ENCODE measurements around the gene ELP4.
"Not testable (repeated sequence)": the region's sequence is repeated elsewhere in the genome, so short reads cannot be mapped to it uniquely, and the experiment has no call there.

Gene ELP4

DNA sequence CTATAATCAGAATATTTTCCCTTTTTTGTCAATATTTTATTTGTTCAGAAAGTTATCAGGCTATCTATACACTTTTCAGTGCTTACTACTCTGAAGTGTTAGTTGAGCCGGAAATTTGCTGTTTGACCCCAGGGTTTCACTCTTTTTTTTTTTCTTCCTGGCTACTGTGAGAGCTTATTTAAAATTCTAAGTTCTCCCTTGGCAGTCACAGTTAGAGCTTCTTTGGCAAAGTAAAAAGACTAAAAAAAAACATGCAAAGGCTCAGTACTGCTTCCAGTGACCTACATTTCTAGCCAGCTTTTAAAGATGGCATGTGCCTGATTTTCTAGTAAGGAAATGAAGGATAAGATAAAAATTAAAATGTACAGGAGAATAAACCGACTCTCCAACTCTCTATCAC, 48.4 kb downstream of the ELP4 start:
- TF ChIP-seq, protein P1, sequence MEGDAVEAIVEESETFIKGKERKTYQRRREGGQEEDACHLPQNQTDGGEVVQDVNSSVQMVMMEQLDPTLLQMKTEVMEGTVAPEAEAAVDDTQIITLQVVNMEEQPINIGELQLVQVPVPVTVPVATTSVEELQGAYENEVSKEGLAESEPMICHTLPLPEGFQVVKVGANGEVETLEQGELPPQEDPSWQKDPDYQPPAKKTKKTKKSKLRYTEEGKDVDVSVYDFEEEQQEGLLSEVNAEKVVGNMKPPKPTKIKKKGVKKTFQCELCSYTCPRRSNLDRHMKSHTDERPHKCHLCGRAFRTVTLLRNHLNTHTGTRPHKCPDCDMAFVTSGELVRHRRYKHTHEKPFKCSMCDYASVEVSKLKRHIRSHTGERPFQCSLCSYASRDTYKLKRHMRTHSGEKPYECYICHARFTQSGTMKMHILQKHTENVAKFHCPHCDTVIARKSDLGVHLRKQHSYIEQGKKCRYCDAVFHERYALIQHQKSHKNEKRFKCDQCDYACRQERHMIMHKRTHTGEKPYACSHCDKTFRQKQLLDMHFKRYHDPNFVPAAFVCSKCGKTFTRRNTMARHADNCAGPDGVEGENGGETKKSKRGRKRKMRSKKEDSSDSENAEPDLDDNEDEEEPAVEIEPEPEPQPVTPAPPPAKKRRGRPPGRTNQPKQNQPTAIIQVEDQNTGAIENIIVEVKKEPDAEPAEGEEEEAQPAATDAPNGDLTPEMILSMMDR (conservative IDR thresholded peaks at IDR 0.05): no peak
- TF ChIP-seq ZFX (IDR thresholded peaks at IDR 0.05): no peak
- H3K27ac ChIP-seq: no peak overlapping the region

DNA sequence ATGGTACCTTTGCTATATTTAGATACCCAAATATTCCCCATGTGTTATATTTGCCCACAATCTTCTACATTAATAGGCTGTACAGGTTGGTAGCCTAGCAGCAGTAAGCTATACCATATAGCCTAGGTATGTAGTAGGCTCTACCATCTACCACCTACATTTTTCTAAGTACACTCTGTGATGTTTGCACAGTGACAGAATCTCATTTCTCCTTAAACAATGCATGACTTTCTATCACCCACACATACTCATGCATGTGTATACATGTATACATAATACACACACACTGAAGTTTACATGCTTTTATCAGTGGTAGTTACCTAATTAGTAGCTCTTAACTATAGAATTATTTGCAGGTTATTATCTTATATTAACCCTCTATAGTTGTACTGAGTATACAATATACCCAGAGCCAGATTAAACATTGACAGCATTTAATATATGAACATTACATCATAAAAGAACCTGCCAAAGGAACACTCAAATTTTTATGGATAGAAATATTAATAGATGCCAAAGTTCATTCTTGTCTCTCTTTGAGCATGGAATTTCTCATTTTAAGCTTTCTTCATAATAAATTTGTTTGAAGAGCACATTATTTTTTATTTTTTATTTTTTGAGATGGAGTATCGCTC, 51.4 kb downstream of the ELP4 start:
- TF ChIP-seq, protein P1 (conservative IDR thresholded peaks at IDR 0.05): no peak
- no peak for TF ChIP-seq ZFX (IDR thresholded peaks at IDR 0.05)
- H3K27ac ChIP-seq: no peak overlapping the region

- H3K27ac ChIP-seq: not testable (repeated sequence)
Measured at GRCh38 chr11:31564517-31564916, 55.0 kb downstream of the ELP4 start.

DNA sequence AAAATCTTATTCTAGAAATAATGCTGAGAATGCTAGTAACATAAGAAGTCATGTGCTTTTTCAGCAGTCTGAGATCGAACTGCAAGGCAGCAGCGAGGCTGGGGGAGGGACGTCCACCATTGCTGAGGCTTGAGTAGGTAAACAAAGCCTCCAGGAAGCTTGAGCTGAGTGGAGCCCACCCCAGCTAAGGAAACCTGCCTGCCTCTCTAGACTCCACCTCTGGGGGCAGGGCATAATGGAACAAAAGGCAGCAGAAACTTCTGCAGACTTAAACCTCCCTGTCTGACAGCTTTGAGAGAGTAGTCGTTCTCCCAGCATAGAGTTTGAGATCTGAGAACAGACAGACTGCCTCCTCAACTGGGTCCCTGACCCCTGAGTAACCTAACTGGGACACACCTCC, 64.6 kb downstream of the ELP4 start:
- H3K27ac ChIP-seq: not testable (repeated sequence)

DNA sequence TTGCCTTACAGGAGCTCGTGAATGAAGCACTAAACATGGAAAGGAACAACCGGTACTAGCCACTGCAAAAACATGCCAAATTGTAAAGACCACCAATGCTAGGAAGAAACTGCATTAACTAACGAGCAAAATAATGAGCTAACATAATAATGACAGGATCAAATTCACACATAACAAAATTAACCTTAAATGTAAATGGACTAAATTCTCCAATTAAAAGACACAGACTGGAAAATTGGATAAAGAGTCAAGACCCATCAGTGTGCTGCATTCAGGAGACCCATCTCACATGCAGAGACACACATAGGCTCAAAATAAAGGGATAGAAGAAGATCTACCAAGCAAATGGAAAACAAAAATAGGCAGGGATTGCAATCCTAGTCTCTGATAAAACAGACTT, 66.2 kb downstream of the ELP4 start:
- not testable (repeated sequence) for H3K27ac ChIP-seq

DNA sequence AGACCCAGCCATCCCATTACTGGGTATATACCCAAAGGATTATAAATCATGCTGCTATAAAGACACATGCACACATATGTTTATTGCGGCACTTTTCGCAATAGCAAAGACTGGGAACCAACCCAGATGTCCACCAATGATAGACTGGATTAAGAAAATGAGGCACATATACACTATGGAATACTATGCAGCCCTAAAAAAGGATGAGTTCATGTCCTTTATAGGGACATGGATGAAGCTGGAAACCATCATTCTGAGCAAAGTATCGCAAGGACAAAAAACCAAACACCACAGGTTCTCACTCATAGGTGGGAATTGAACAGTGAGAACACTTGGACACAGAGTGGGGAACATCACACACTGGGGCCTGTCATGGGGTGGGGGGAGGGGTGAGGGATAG, 69.8 kb downstream of the ELP4 start:
- H3K27ac ChIP-seq: not testable (repeated sequence)

DNA sequence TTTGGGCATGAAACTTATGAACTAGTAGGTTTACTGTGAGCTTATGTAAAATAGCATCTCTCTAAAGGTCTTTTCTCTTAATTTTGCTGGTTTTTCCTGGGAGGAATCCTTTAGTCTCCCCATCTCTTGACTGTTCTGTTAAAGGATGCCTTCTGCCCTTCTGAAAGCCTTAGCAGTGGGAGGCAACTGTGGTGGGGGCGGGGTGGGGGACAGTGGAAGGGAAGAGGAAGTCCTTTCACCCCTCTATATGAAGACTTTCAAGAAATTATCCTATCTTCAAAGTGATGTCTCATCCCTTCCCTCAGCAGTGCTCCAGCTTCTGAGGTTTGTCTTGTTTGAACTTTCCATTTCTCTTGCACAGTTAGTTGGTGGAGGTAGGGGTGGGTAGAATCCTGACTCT, 73.1 kb downstream of the ELP4 start:
- TF ChIP-seq, protein P1 (conservative IDR thresholded peaks at IDR 0.05): no peak
- no peak for TF ChIP-seq ZFX (IDR thresholded peaks at IDR 0.05)

DNA sequence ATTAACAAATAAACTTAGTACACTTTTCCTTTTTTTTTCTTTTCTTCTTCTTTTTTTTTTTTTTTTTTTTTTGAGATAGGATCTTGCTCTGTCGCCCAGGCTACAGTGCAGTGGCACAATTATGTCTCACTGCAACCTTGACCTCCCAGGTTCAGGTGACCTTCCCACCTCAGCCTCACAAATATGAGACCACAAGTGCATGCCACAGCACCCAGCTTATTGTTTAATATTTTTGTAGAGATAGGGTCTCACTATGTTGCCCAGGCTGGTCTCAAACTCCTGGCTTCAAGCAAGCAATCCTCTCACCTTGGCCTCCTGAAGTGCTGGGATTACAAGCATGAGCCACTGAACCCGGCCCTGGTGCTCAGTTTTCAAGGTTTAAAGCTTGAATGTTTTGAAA, 88.9 kb downstream of the ELP4 start:
- no peak overlapping the region for H3K27ac ChIP-seq
- TF ChIP-seq ZFX (IDR thresholded peaks at IDR 0.05): no peak
- TF ChIP-seq, protein P1 (conservative IDR thresholded peaks at IDR 0.05): no peak

More for the DNA sequence above, 73.1 kb downstream of the ELP4 start:
- H3K27ac ChIP-seq: no peak overlapping the region

- TF ChIP-seq ZFX (IDR thresholded peaks at IDR 0.05): no peak
- TF ChIP-seq, protein P1 (conservative IDR thresholded peaks at IDR 0.05): no peak
- H3K27ac ChIP-seq: no peak overlapping the region
Measured at GRCh38 chr11:31601635-31602282, 92.2 kb downstream of the ELP4 start.
